GM13976 (cell line): ENCODE measurements around the gene PHOX2B.

Experiments
- DNase-seq: peaks from one replicate; pipeline ENCODE4 v3.0.0; 2012; ENCODE audit warnings: low spot score
- CTCF ChIP-seq: IDR thresholded peaks from 2 replicates; pipeline ENCODE4 v1.5.1; 2012; ENCODE audit warnings: borderline replicate concordance, mild to moderate bottlenecking; ENCODE audit not compliant: insufficient read depth; ENCODE audit errors: extremely low read depth, missing control alignments, control extremely low read depth
- in situ Hi-C: fragments of 300-500 bp; cut with MboI; formaldehyde crosslinking; loops from one replicate; pipeline ENCODE4 v1.12.0; 2022; ENCODE audit warnings: low sequenced_read_pairs, mixed read lengths, inconsistent platforms; ENCODE audit not compliant: unreplicated experiment

The PHOX2B gene

GRCh38 chr4:41702770-41703169 is 45.8 kb downstream of the PHOX2B start:
- no peak for TF ChIP-seq CTCF
- DNase-seq: no peak
- in situ Hi-C loops: no loop called here

GRCh38 chr4:41701983-41702382 is 46.5 kb downstream of the PHOX2B start:
- no peak for TF ChIP-seq CTCF
- in situ Hi-C loops: no loop called here
- no peak for DNase-seq

DNA sequence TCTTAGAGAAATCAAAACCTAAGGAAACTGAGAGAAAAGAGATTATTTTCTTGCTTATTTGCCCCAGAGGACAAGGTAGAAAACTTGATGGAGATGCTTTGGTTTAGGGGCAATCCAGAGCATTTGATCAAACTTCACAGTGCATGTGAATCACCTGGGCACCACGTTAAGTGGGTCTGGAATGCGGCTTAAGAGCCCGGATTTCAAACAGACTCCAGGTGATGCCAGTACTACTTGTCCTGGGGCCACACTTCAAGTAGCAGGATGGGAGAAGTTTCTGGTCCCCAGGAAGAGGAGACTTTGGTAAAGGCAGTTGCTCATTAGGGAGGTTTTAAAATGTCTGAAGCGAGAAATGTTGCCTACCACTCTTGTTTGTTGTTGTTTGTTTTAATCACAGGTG is 51.8 kb downstream of the PHOX2B start:
- no peak for DNase-seq
- in situ Hi-C loops: no loop called here
- no peak for TF ChIP-seq CTCF

GRCh38 chr4:41696131-41696530 is 52.4 kb downstream of the PHOX2B start:
- in situ Hi-C loops: no loop called here
- DNase-seq: no peak
- TF ChIP-seq CTCF: no peak
